ENCODE results near the gene AKAP6.
"Not testable (repeated sequence)": the region's sequence is repeated elsewhere in the genome, so short reads cannot be mapped to it uniquely, and the experiment has no call there.

Gene AKAP6

GRCh38 chr14:32434880-32435279, 105.8 kb downstream of the AKAP6 start:
- in situ Hi-C loops (cut with HindIII; ENCODE audit: low sequenced_read_pairs): no loop called here

- in situ Hi-C loops (cut with HindIII; ENCODE audit: low sequenced_read_pairs): no loop called here
These were observed 106.3 kb downstream of the AKAP6 start for GRCh38 chr14:32435411-32435810.

GRCh38 chr14:32436993-32437392, 107.9 kb downstream of the AKAP6 start:
- in situ Hi-C loops (cut with HindIII; ENCODE audit: low sequenced_read_pairs): no loop called here

- in situ Hi-C loops (cut with HindIII; ENCODE audit: low sequenced_read_pairs): no loop called here
These were observed 109.4 kb downstream of the AKAP6 start for GRCh38 chr14:32438517-32438916.

- in situ Hi-C loops (cut with HindIII; ENCODE audit: low sequenced_read_pairs): no loop called here
These were observed 115.0 kb downstream of the AKAP6 start for GRCh38 chr14:32443890-32444661.

- in situ Hi-C loops (cut with HindIII; ENCODE audit: low sequenced_read_pairs): no loop called here
These were observed 118.3 kb downstream of the AKAP6 start for GRCh38 chr14:32447371-32447770.

- in situ Hi-C loops (cut with HindIII; ENCODE audit: low sequenced_read_pairs): no loop called here
These were observed 120.5 kb downstream of the AKAP6 start for GRCh38 chr14:32449648-32450047.

GRCh38 chr14:32450919-32451675, 122.0 kb downstream of the AKAP6 start:
- in situ Hi-C loops (cut with HindIII; ENCODE audit: low sequenced_read_pairs): no loop called here

- in situ Hi-C loops (cut with HindIII; ENCODE audit: low sequenced_read_pairs): no loop called here
These were observed 125.0 kb downstream of the AKAP6 start for GRCh38 chr14:32453857-32454810.

GRCh38 chr14:32457213-32457920, 128.3 kb downstream of the AKAP6 start:
- in situ Hi-C loops (cut with HindIII; ENCODE audit: low sequenced_read_pairs): no loop called here

- in situ Hi-C loops (cut with HindIII; ENCODE audit: low sequenced_read_pairs): no loop called here
These were observed 129.6 kb downstream of the AKAP6 start for GRCh38 chr14:32458720-32459119.

GRCh38 chr14:32460267-32460666, 131.2 kb downstream of the AKAP6 start:
- in situ Hi-C loops (cut with HindIII; ENCODE audit: low sequenced_read_pairs): no loop called here

- in situ Hi-C loops (cut with HindIII; ENCODE audit: low sequenced_read_pairs): not testable (repeated sequence)
These were observed 133.5 kb downstream of the AKAP6 start for GRCh38 chr14:32462553-32462952.

- in situ Hi-C loops (cut with HindIII; ENCODE audit: low sequenced_read_pairs): no loop called here
These were observed 139.9 kb downstream of the AKAP6 start for GRCh38 chr14:32468955-32469354.

- in situ Hi-C loops (cut with HindIII; ENCODE audit: low sequenced_read_pairs): no loop called here
These were observed 140.5 kb downstream of the AKAP6 start for GRCh38 chr14:32469388-32470160.

GRCh38 chr14:32470161-32470715, 141.1 kb downstream of the AKAP6 start:
- in situ Hi-C loops (cut with HindIII; ENCODE audit: low sequenced_read_pairs): no loop called here

- in situ Hi-C loops (cut with HindIII; ENCODE audit: low sequenced_read_pairs): no loop called here
These were observed 142.1 kb downstream of the AKAP6 start for GRCh38 chr14:32471181-32471580.

GRCh38 chr14:32472076-32472475, 143.0 kb downstream of the AKAP6 start:
- in situ Hi-C loops (cut with HindIII; ENCODE audit: low sequenced_read_pairs): no loop called here

All from DLD1 (cell line).